Body of pancreas (tissue), 4 donors: Measurements from ENCODE around the gene TRPM2. TPM values are rescaled to one million over a fixed set of nuclear protein-coding genes. Genes with fewer than 3 reads are reported as not detected.

Experiments used
- ATAC-seq: fragments of 150-250 bp; one replicate; pipeline ENCODE4 v1.9.1; 2016
- DNase-seq, 4 donors: peaks; one replicate each; pipeline ENCODE4 v3.0.0-alpha.2; 2019
- H3K27ac ChIP-seq, 4 donors: fragments of 200-600 bp; sonication (generic); 1 replicate in 3 of 4; 2 replicates in 1 of 4; pipeline versions ENCODE4 v1.5.1 to v1.6.1; 2016 to 2019; ENCODE audit warnings: mild to moderate bottlenecking in 1 of 4, mixed read lengths in 1 of 4, moderate library complexity in 1 of 4
- H3K27me3 ChIP-seq, 2 donors: fragments of 200-600 bp; sonication (generic); one replicate each; pipeline ENCODE4 v1.6.0; 2016; ENCODE audit warnings: mild to moderate bottlenecking in 1 of 2
- H3K36me3 ChIP-seq, 2 donors: fragments of 200-600 bp; sonication (generic); replicated peaks in 1 of 2; 2 replicates each; pipeline ENCODE4 v1.5.1; 2016; ENCODE audit warnings: low read depth in 2 of 2; ENCODE audit not compliant: insufficient read depth in 1 of 2
- H3K4me1 ChIP-seq: fragments of 200-600 bp; sonication (generic); one replicate; pipeline ENCODE4 v1.6.0; 2016
- H3K4me3 ChIP-seq, 2 donors: fragments of 200-600 bp; sonication (generic); 1 replicate in 1 of 2; 2 replicates in 1 of 2; pipeline ENCODE4 v1.5.1; 2016 to 2019
- H3K9me3 ChIP-seq, 3 donors: fragments of 200-600 bp; sonication (generic); 1 replicate in 2 of 3; 2 replicates in 1 of 3; pipeline ENCODE4 v1.5.1; 2016
- CTCF ChIP-seq, 7 experiments: fragments of 450-650 bp in 4 of 7; fragments of 200-600 bp in 3 of 7; sonication (generic) in 3 of 7; IDR thresholded peaks; one replicate each; pipeline ENCODE4 v1.5.1; 2016 to 2019; ENCODE audit warnings: antibody characterized with exemption in 7 of 7
- POLR2A ChIP-seq, 3 donors: fragments of 450-650 bp; IDR thresholded peaks; one replicate each; pipeline ENCODE4 v1.6.1; 2016; ENCODE audit warnings: antibody characterized with exemption in 3 of 3, mild to moderate bottlenecking in 2 of 3
- WGBS, 2 donors: methylation state at CpG; one replicate each; pipeline ENCODE4 v1.1.5; 2017; 5-methylcytosine and 5-hydroxymethylcytosine counted together
- intact Hi-C: fragments of 100-400 bp; cut with DNase I; formaldehyde crosslinking; loops from one replicate; pipeline ENCODE4 v1.15.1; 2023
- total RNA-seq, 2 donors: library from RNA; depleted of rRNA; stranded (reverse); fragments of >200 nt; gene quantifications; one replicate each; pipeline ENCODE4 v1.1.0, GENCODE V29; 2016

The TRPM2 gene
- total RNA-seq, 2 donors from 2014 or later, result 2.1 to 2.3 TPM

GRCh38 chr21:44370027-44370735 lies 16.8 kb downstream of the TRPM2 start:
- H3K9me3 ChIP-seq, result no peaks in the 10 kb centered on the region
- H3K36me3 ChIP-seq, result no peaks in the 10 kb centered on the region
- no peaks in the 10 kb centered on the region for H3K27me3 ChIP-seq
- TF ChIP-seq POLR2A (IDR thresholded peaks at IDR 0.05) (no peak), CTCF (IDR thresholded peaks at IDR 0.05) (no peak)
- peak; percentile 33 for ATAC-seq
- peaks cover 9% of the 10 kb centered on the region for H3K4me1 ChIP-seq
- peak in 3 of 4 donors; percentile 31 to 57 (median 32) for DNase-seq
- intact Hi-C loops, result no loop called here
- whole genome bisulfite sequencing, 2 donors, result 10 to 16% methylated on average over 15 to 29 of the region's 29 CpGs
- H3K4me3 ChIP-seq, result no peak overlapping the region
- H3K27ac ChIP-seq, result no peak overlapping the region

- Histone ChIP-seq H3K27ac (no peak overlapping the region), H3K27me3 (no peaks in the 10 kb centered on the region), H3K4me3 (no peak overlapping the region), H3K4me1 (peaks cover 9% of the 10 kb centered on the region), H3K36me3 (no peaks in the 10 kb centered on the region), H3K9me3 (no peaks in the 10 kb centered on the region)
- no peak for TF ChIP-seq POLR2A (IDR thresholded peaks at IDR 0.05)
- TF ChIP-seq CTCF (IDR thresholded peaks at IDR 0.05), result no peak
- ATAC-seq, result no peak
- 76 to 77% methylated on average over 28 to 29 of the region's 37 CpGs for WGBS, 2 donors
- no peak for DNase-seq
- intact Hi-C loops, result no loop called here
Measured at GRCh38 chr21:44370786-44371410, 17.5 kb downstream of the TRPM2 start.

- Histone ChIP-seq H3K4me1 (peaks cover 9% of the 10 kb centered on the region), H3K36me3 (no peaks in the 10 kb centered on the region), H3K27ac (no peak overlapping the region), H3K27me3 (no peaks in the 10 kb centered on the region), H3K4me3 (no peak overlapping the region), H3K9me3 (no peaks in the 10 kb centered on the region)
- intact Hi-C loops, result no loop called here
- TF ChIP-seq CTCF (IDR thresholded peaks at IDR 0.05) (no peak), POLR2A (IDR thresholded peaks at IDR 0.05) (no peak)
- DNase-seq (no peak), ATAC-seq (no peak)
- WGBS, 2 donors, result 81 to 88% methylated on average over 6 of the region's 6 CpGs
Measured at GRCh38 chr21:44371596-44371995, 18.2 kb downstream of the TRPM2 start.

- H3K27ac ChIP-seq, result no peak overlapping the region
- no peaks in the 10 kb centered on the region for H3K36me3 ChIP-seq
- no peaks in the 10 kb centered on the region for H3K9me3 ChIP-seq
- 60 to 66% methylated on average over 8 of the region's 8 CpGs for WGBS, 2 donors
- intact Hi-C loops, result no loop called here
- no peak overlapping the region for H3K4me3 ChIP-seq
- H3K4me1 ChIP-seq, result peaks cover 9% of the 10 kb centered on the region
- ATAC-seq (no peak), DNase-seq (no peak)
- TF ChIP-seq POLR2A (IDR thresholded peaks at IDR 0.05), result no peak
- no peaks in the 10 kb centered on the region for H3K27me3 ChIP-seq
Measured at GRCh38 chr21:44372616-44373015, 19.2 kb downstream of the TRPM2 start.

- Histone ChIP-seq H3K27ac (no peak overlapping the region), H3K9me3 (no peaks in the 10 kb centered on the region), H3K4me1 (peaks cover 9% of the 10 kb centered on the region), H3K4me3 (no peak overlapping the region), H3K36me3 (no peaks in the 10 kb centered on the region), H3K27me3 (no peaks in the 10 kb centered on the region)
- TF ChIP-seq POLR2A (IDR thresholded peaks at IDR 0.05), result no peak
- TF ChIP-seq CTCF (IDR thresholded peaks at IDR 0.05), result no peak
- 80 to 83% methylated on average over 20 to 24 of the region's 24 CpGs for WGBS, 2 donors
- intact Hi-C loops, result no loop called here
- ATAC-seq (no peak), DNase-seq (no peak)
Measured at GRCh38 chr21:44374601-44375280, 21.3 kb downstream of the TRPM2 start.
